Neural progenitor cell (in vitro differentiated cells): ENCODE measurements around the gene DNAJC25.

Experiments
- EZH2 ChIP-seq: fragments of 200-600 bp; sonication (generic); IDR thresholded peaks from 2 replicates; pipeline ENCODE4 v1.6.1; 2017; ENCODE audit warnings: antibody characterized with exemption, mild to moderate bottlenecking, moderate library complexity
- TF ChIP-seq, protein P1 (sequence below): fragments of 200-600 bp; sonication (generic); IDR thresholded peaks from 2 replicates; pipeline ENCODE4 v1.5.1; 2017; ENCODE audit warnings: antibody characterized with exemption, mild to moderate bottlenecking

GRCh38 chr9:111598733-111599091, 32.4 kb upstream of the DNAJC25 start:
- TF ChIP-seq, protein P1, sequence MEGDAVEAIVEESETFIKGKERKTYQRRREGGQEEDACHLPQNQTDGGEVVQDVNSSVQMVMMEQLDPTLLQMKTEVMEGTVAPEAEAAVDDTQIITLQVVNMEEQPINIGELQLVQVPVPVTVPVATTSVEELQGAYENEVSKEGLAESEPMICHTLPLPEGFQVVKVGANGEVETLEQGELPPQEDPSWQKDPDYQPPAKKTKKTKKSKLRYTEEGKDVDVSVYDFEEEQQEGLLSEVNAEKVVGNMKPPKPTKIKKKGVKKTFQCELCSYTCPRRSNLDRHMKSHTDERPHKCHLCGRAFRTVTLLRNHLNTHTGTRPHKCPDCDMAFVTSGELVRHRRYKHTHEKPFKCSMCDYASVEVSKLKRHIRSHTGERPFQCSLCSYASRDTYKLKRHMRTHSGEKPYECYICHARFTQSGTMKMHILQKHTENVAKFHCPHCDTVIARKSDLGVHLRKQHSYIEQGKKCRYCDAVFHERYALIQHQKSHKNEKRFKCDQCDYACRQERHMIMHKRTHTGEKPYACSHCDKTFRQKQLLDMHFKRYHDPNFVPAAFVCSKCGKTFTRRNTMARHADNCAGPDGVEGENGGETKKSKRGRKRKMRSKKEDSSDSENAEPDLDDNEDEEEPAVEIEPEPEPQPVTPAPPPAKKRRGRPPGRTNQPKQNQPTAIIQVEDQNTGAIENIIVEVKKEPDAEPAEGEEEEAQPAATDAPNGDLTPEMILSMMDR, result no peak
- no peak for TF ChIP-seq EZH2
